Kidney epithelial cell (primary cell): ENCODE data around the gene CPN2. TPM values are rescaled to one million over a fixed set of nuclear protein-coding genes. Genes with fewer than 3 reads are reported as not detected.
A peak's percentile ranks its signal among the peaks of the same experiment; 100 is the strongest.

Experiments
- DNase-seq: peaks from one replicate; pipeline ENCODE4 v3.0.0-alpha.2; 2010; ENCODE audit warnings: low read depth
- H3K27me3 ChIP-seq: 2 replicates; pipeline ENCODE4 v1.6.0; 2011; ENCODE audit warnings: low read length; ENCODE audit not compliant: control insufficient read depth, insufficient read depth
- H3K36me3 ChIP-seq: 2 replicates; pipeline ENCODE4 v1.5.1; 2011; ENCODE audit warnings: low read length; ENCODE audit not compliant: control insufficient read depth, insufficient read depth
- H3K4me3 ChIP-seq: 2 replicates; pipeline ENCODE4 v1.5.1; 2011; ENCODE audit warnings: low read depth, mild to moderate bottlenecking, control low read depth, low read length
- total RNA-seq: library from RNA; depleted of rRNA; stranded (reverse); fragments of >200 nt; gene quantifications from 2 replicates; pipeline ENCODE4 v1.2.3, GENCODE V29; 2015
- TF ChIP-seq, protein P1 (sequence below): IDR thresholded peaks from 2 replicates; pipeline ENCODE4 v1.5.1; 2011; ENCODE audit warnings: mild to moderate bottlenecking, moderate library complexity, low read length, control low read depth, inconsistent platforms; ENCODE audit not compliant: insufficient read depth, poor library complexity, severe bottlenecking

Gene CPN2
- total RNA-seq, 1 donor from 2014 or later = not detected

DNA sequence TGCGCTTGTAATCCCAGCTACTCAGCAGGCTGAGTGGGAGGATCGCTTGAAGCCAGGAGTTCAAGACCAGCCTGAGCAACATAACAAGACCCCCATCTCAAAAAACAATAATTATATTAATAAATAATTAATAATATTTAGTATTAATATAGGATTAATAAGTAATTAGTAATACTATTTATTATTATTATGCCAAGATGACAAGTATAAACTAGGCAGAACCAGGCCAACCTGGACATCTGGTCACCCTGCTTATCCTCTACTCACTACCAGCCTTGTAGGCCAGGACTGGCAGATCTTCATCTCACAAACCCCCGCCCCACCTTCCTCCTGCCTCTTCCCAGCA is 429 bp downstream of the CPN2 start:
- Histone ChIP-seq H3K36me3 (no peaks in the 10 kb centered on the region), H3K27me3 (peaks cover 7% of the 10 kb centered on the region), H3K4me3 (no peak overlapping the region)
- DNase-seq = no peak
- TF ChIP-seq, protein P1, sequence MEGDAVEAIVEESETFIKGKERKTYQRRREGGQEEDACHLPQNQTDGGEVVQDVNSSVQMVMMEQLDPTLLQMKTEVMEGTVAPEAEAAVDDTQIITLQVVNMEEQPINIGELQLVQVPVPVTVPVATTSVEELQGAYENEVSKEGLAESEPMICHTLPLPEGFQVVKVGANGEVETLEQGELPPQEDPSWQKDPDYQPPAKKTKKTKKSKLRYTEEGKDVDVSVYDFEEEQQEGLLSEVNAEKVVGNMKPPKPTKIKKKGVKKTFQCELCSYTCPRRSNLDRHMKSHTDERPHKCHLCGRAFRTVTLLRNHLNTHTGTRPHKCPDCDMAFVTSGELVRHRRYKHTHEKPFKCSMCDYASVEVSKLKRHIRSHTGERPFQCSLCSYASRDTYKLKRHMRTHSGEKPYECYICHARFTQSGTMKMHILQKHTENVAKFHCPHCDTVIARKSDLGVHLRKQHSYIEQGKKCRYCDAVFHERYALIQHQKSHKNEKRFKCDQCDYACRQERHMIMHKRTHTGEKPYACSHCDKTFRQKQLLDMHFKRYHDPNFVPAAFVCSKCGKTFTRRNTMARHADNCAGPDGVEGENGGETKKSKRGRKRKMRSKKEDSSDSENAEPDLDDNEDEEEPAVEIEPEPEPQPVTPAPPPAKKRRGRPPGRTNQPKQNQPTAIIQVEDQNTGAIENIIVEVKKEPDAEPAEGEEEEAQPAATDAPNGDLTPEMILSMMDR = no peak

DNA sequence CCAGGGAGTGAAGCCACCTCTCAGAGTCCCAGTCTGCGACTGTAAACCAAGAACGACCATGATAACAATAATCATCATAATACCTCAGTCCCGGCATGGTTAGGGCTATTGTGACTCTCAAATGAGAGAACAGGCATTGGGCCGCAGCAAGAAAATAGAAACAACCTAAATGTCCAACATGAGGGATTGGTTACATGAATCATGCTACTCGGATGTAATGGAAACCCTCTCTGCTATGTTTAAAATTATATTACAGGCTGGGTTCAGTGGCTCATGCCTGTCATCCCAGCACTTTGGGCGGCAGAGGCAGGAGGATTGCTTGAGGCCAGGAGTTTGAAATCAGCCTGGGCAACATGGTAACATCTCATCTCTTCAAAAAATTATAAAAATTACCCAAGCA is 2.8 kb downstream of the CPN2 start:
- Histone ChIP-seq H3K36me3 (no peaks in the 10 kb centered on the region), H3K4me3 (no peak overlapping the region), H3K27me3 (peaks cover 9% of the 10 kb centered on the region)
- DNase-seq = no peak
- TF ChIP-seq, protein P1 = no peak

DNA sequence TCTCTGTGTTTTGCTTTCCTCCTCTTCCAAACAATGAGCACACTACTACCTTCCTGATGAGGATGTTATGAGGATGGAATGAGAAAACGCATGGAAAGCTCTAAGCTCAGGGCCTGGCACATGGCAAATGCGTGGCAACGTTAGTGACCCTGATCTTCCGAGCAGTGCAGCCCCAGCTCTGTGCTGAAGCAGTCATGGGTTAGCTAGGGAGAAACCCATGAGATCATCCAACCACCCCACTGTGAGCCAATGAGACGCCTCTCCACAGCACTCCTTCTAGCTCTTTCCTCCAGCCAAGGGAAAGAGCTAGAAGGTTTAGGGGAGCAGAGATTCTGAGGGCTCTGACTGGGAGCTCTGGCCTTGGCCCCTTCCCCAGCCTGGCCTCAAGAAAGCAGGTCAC is 4.5 kb downstream of the CPN2 start:
- no peak overlapping the region for H3K4me3 ChIP-seq
- TF ChIP-seq, protein P1 = no peak
- H3K27me3 ChIP-seq = peaks cover 9% of the 10 kb centered on the region
- DNase-seq = no peak
- no peaks in the 10 kb centered on the region for H3K36me3 ChIP-seq

DNA sequence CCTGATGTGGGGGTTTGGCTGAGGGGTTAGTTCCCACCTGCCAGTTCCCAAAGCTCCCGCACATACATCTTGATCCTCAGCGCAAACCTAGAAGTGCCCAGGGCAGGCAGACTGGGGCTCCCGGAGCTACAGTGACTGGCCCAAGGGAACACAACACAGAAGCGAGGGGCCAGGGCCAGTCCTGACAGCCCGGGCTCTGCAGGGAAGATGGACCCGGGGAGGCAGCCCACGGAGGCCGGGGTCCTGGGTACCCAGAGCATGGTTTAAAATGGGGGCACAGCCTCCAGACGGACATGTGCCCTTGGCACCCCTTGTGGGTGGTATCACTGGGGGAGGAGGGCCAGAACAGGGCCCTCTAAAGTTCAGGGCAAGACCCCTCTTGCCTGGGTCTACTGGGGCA is 5.1 kb downstream of the CPN2 start:
- TF ChIP-seq, protein P1 = no peak
- H3K4me3 ChIP-seq = no peak overlapping the region
- no peaks in the 10 kb centered on the region for H3K36me3 ChIP-seq
- peaks cover 9% of the 10 kb centered on the region for H3K27me3 ChIP-seq
- no peak for DNase-seq

DNA sequence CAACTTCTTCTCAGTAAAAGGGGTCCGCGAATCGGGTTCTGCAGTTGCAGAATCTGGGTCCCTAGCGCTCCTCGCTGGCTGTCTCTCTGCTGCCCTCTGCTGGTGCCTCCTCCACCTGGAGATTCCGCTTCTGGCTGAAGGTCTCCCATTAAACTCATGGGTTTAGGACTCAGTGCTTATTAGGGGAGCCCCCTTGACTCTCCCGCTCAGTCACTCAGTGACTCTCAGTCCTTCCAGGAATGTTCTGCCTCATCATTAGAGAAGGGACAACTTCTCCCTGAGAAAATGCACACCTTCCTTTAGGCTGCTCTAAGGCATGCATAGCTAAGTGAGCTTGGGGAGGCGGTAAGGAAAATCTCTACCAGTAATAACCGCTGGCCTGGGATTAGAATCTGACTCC is 7.1 kb downstream of the CPN2 start:
- TF ChIP-seq, protein P1 = peak; percentile 96
- Histone ChIP-seq H3K4me3 (no peak overlapping the region), H3K27me3 (peaks cover 9% of the 10 kb centered on the region), H3K36me3 (no peaks in the 10 kb centered on the region)
- no peak for DNase-seq

DNA sequence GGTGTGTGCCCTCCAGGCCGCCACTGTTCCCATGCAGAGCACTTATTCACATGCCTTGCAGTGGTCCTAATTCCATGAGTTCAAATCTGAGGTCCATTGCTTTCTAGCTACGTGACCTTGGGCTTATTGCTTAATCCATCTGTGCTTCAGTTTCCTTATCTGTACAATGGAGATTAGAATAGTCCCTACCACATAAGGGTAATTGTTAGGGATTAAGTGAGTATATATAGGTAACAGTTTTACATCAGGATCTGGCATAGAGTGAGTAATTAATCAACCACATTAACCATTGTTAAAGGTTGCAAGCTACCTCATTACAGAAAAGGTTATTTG is 7.6 kb downstream of the CPN2 start:
- no peaks in the 10 kb centered on the region for H3K36me3 ChIP-seq
- no peak for DNase-seq
- H3K4me3 ChIP-seq = no peak overlapping the region
- peaks cover 9% of the 10 kb centered on the region for H3K27me3 ChIP-seq
- TF ChIP-seq, protein P1 = no peak
